ENCODE data around the gene HERPUD2. TPM values are rescaled to one million over a fixed set of nuclear protein-coding genes. Genes with fewer than 3 reads are reported as not detected.

Gene HERPUD2
- polyA plus RNA-seq, 1 of the 3 experiments (the other 2 are of a cell fraction) = 39.2 TPM

DNA sequence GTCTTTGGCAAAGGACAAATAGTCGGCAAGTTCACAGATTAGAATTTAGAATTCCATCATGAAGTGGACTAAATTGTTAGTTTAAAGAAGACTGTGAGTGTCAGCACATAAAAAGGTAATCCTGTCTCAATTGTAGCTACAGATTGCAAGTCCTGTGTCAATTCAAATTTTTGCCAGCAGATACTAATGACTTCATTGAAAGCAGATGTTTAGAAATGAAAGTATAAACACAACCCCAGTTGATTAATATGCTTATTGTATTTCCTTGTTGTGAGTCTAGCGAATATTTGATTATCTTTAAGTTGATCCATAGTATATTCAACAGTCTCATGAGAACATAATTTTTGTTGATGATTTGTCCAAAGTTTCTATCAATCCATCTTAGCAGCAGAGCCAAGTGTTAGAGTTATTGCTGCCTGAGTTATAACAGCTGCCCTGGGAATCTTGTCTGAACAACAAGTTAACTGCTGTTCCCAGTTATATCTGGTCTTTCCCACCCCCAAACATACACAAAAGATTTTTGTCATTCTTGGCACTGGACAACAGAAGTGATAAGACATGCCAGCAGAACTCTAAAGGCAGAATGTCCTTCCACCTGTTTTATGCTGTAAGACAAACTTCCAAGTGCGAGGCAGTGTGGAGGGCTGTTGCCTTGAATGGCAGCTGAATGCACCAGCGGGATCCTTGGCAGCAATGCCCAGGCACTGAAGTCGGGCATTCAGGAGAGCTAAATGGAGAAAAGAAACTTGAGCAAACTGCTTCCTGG is 21.3 kb upstream of the HERPUD2 start (continued):
- TF ChIP-seq, protein P1, sequence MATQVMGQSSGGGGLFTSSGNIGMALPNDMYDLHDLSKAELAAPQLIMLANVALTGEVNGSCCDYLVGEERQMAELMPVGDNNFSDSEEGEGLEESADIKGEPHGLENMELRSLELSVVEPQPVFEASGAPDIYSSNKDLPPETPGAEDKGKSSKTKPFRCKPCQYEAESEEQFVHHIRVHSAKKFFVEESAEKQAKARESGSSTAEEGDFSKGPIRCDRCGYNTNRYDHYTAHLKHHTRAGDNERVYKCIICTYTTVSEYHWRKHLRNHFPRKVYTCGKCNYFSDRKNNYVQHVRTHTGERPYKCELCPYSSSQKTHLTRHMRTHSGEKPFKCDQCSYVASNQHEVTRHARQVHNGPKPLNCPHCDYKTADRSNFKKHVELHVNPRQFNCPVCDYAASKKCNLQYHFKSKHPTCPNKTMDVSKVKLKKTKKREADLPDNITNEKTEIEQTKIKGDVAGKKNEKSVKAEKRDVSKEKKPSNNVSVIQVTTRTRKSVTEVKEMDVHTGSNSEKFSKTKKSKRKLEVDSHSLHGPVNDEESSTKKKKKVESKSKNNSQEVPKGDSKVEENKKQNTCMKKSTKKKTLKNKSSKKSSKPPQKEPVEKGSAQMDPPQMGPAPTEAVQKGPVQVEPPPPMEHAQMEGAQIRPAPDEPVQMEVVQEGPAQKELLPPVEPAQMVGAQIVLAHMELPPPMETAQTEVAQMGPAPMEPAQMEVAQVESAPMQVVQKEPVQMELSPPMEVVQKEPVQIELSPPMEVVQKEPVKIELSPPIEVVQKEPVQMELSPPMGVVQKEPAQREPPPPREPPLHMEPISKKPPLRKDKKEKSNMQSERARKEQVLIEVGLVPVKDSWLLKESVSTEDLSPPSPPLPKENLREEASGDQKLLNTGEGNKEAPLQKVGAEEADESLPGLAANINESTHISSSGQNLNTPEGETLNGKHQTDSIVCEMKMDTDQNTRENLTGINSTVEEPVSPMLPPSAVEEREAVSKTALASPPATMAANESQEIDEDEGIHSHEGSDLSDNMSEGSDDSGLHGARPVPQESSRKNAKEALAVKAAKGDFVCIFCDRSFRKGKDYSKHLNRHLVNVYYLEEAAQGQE (IDR thresholded peaks at IDR 0.05; ENCODE audit: low read depth, low read length) = 0 out of 2 replicates have a peak, but pooled peaks have one; percentile 25
- 0 out of 2 replicates have a peak, but pooled peaks have one; percentile 7 for TF ChIP-seq RCOR1 (IDR thresholded peaks at IDR 0.05; ENCODE audit: low read length)
- no peak for TF ChIP-seq NRF1 (IDR thresholded peaks at IDR 0.05; ENCODE audit: low read depth, low read length)
- TF ChIP-seq FOXM1 (IDR thresholded peaks at IDR 0.05; ENCODE audit: low read depth) = no peak
- peak; percentile 24; the same call in 1 of the 2 replicates for TF ChIP-seq RXRA (IDR thresholded peaks at IDR 0.05; ENCODE audit: borderline replicate concordance, low read depth)
- TF ChIP-seq ELF1 (IDR thresholded peaks at IDR 0.05) = no peak
- TF ChIP-seq FOSL2 (IDR thresholded peaks at IDR 0.05; ENCODE audit: borderline replicate concordance, low read depth) = no peak
- TF ChIP-seq, protein P2, sequence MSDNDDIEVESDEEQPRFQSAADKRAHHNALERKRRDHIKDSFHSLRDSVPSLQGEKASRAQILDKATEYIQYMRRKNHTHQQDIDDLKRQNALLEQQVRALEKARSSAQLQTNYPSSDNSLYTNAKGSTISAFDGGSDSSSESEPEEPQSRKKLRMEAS (IDR thresholded peaks at IDR 0.05; ENCODE audit: low read depth) = peak; percentile 74; the same call in 1 of the 2 replicates
- TF ChIP-seq, protein P3, sequence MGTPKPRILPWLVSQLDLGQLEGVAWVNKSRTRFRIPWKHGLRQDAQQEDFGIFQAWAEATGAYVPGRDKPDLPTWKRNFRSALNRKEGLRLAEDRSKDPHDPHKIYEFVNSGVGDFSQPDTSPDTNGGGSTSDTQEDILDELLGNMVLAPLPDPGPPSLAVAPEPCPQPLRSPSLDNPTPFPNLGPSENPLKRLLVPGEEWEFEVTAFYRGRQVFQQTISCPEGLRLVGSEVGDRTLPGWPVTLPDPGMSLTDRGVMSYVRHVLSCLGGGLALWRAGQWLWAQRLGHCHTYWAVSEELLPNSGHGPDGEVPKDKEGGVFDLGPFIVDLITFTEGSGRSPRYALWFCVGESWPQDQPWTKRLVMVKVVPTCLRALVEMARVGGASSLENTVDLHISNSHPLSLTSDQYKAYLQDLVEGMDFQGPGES (IDR thresholded peaks at IDR 0.05; ENCODE audit: low read depth, low read length) = no peak

DNA sequence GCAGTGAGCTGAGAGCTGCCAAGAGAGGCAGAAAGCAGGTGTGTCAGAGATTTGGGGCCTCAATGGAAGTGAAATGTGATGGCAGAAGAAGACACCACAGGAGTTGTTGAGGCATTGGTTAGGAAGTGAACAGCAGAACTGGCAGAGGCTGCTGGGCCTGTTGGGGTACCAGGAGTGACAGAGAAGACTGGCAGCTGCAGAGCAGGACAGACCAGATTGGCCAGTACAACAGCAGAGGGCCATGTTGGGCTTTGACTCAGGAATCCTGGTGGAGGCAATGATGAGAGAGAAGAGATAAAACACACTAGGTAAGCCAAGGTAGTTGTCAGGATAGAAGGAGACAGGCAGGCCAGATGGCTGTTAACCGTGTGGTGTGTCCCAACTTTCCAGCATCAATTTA is 19.9 kb upstream of the HERPUD2 start:
- H3K9ac ChIP-seq = no peak overlapping the region
- H3K79me2 ChIP-seq (ENCODE audit: insufficient read depth) = no peaks in the 10 kb centered on the region
- no peaks in the 10 kb centered on the region for H3F3A ChIP-seq (replicated peaks; ENCODE audit: insufficient read depth)
- ChIA-PET CTCF (interaction anchor here (1.7 to 3.4 kb wide), 7 partner anchors 8 to 192 kb away, joined by 4 to 21 read pairs (median 7); partner anchors contain the start of gene SEPTIN7), POLR2A (no interaction called here)
- H3K4me2 ChIP-seq = no peak overlapping the region
- TF ChIP-seq RAD21 (IDR thresholded peaks at IDR 0.05; ENCODE audit: low read length) (peak; percentile 64), SMC3 (IDR thresholded peaks at IDR 0.05; ENCODE audit: low read depth, low read length) (peak; percentile 52), FOSL2 (IDR thresholded peaks at IDR 0.05; ENCODE audit: borderline replicate concordance, low read depth) (no peak)
- TF ChIP-seq, protein P1 (IDR thresholded peaks at IDR 0.05; ENCODE audit: low read depth, low read length) = no peak
- H3K36me3 ChIP-seq (replicated peaks in 1 of 2; ENCODE audit: control insufficient read depth in 1 of 2, insufficient read depth in 2 of 2, low read length in 1 of 2) = no peaks in the 10 kb centered on the region
- no peaks in the 10 kb centered on the region for H3K9me3 ChIP-seq
- peaks cover 7 to 17% of the 10 kb centered on the region in 2 experiments; a peak in 2 of 4 replicates for H3K4me1 ChIP-seq (ENCODE audit: control insufficient read depth in 1 of 2, insufficient read depth in 2 of 2, low read depth in 1 of 2, low read length in 1 of 2)
- no peak overlapping the region for H2AFZ ChIP-seq (ENCODE audit: low read depth)
- no peak overlapping the region for H3K27ac ChIP-seq (ENCODE audit: low read depth in 2 of 2, low read length in 1 of 2)
- no peak overlapping the region for H3K4me3 ChIP-seq (ENCODE audit: low read depth in 2 of 2, low read length in 1 of 2)
- no peaks in the 10 kb centered on the region for H4K20me1 ChIP-seq (ENCODE audit: insufficient read depth)
- WGBS (ENCODE audit: low lambda C conversion rate) = 87% methylated on average over 1 of the region's 1 CpG
- no peaks in the 10 kb centered on the region for H3K27me3 ChIP-seq (ENCODE audit: insufficient read depth)
- no peaks in the 10 kb centered on the region for H3K9me2 ChIP-seq
- DNase-seq = no peak
